Effector memory CD8-positive, alpha-beta T cell (primary cell): ENCODE data around the gene AFF3.

Experiments
- ATAC-seq: fragments of 150-1000 bp; cut with Tn5 transposase; replicated peaks from 2 replicates; pipeline ENCODE4 v1.10.0; 2021; ENCODE audit warnings: mild to moderate bottlenecking, moderate library complexity
- DNase-seq, 3 experiments: peaks; one replicate each; pipeline ENCODE4 v3.0.0; 2021
- H3K27ac Mint-ChIP-seq, 2 donors: one replicate each; pipeline ENCODE4 v1.8.0; 2022; ENCODE audit warnings: mild to moderate bottlenecking in 2 of 2, mixed read lengths in 2 of 2, moderate library complexity in 2 of 2
- H3K27me3 Mint-ChIP-seq, 2 donors: one replicate each; pipeline ENCODE4 v1.8.0; 2022; ENCODE audit warnings: mixed read lengths in 2 of 2
- H3K36me3 Mint-ChIP-seq: one replicate; pipeline ENCODE4 v1.8.0; 2022; ENCODE audit warnings: mild to moderate bottlenecking, moderate library complexity, mixed read lengths; ENCODE audit not compliant: insufficient read depth
- H3K4me1 Mint-ChIP-seq, 2 donors: one replicate each; pipeline ENCODE4 v1.8.0; 2022; ENCODE audit warnings: low read depth in 2 of 2, mixed read lengths in 2 of 2
- H3K4me3 Mint-ChIP-seq, 2 donors: one replicate each; pipeline ENCODE4 v1.8.0; 2022; ENCODE audit warnings: mild to moderate bottlenecking in 2 of 2, mixed read lengths in 2 of 2, moderate library complexity in 2 of 2
- H3K9me3 Mint-ChIP-seq, 2 donors: one replicate each; pipeline ENCODE4 v1.8.0; 2022; ENCODE audit warnings: mixed read lengths in 2 of 2

AFF3 gene

GRCh38 chr2:99726691-99727090, 415.7 kb downstream of the AFF3 start:
- no peaks in the 10 kb centered on the region for H3K4me1 Mint-ChIP-seq
- H3K27ac Mint-ChIP-seq: no peak overlapping the region
- H3K9me3 Mint-ChIP-seq: peaks cover 0 to 4% of the 10 kb centered on the region in 2 donors

GRCh38 chr2:99725820-99726219, 416.6 kb downstream of the AFF3 start:
- peaks cover 0 to 6% of the 10 kb centered on the region in 2 donors for H3K27me3 Mint-ChIP-seq
- no peaks in the 10 kb centered on the region for H3K4me1 Mint-ChIP-seq
- DNase-seq (no peak), ATAC-seq (no peak)
- no peak overlapping the region for H3K27ac Mint-ChIP-seq
- no peaks in the 10 kb centered on the region for H3K36me3 Mint-ChIP-seq
- H3K4me3 Mint-ChIP-seq: no peak overlapping the region
- H3K9me3 Mint-ChIP-seq: peaks cover 0 to 4% of the 10 kb centered on the region in 2 donors

More at GRCh38 chr2:99726691-99727090, 415.7 kb downstream of the AFF3 start:
- Mint-ChIP-seq H3K27me3 (peaks cover 0 to 4% of the 10 kb centered on the region in 2 donors), H3K4me3 (no peak overlapping the region), H3K36me3 (no peaks in the 10 kb centered on the region)
- DNase-seq (no peak), ATAC-seq (no peak)

GRCh38 chr2:99722476-99722875, 419.9 kb downstream of the AFF3 start:
- DNase-seq (no peak), ATAC-seq (no peak)
- Mint-ChIP-seq H3K4me3 (no peak overlapping the region), H3K9me3 (peaks cover 0 to 4% of the 10 kb centered on the region in 2 donors), H3K4me1 (no peaks in the 10 kb centered on the region), H3K36me3 (no peaks in the 10 kb centered on the region), H3K27ac (no peak overlapping the region), H3K27me3 (peaks cover 0 to 6% of the 10 kb centered on the region in 2 donors)

GRCh38 chr2:99719102-99719501, 423.3 kb downstream of the AFF3 start:
- no peak for DNase-seq
- Mint-ChIP-seq H3K27ac (no peak overlapping the region), H3K27me3 (peaks cover 0 to 6% of the 10 kb centered on the region in 2 donors), H3K4me1 (no peaks in the 10 kb centered on the region), H3K4me3 (no peak overlapping the region), H3K9me3 (peaks cover 0 to 4% of the 10 kb centered on the region in 2 donors), H3K36me3 (no peaks in the 10 kb centered on the region)
- ATAC-seq: no peak

GRCh38 chr2:99715956-99716355, 426.4 kb downstream of the AFF3 start:
- no peak overlapping the region for H3K27ac Mint-ChIP-seq
- no peaks in the 10 kb centered on the region for H3K4me1 Mint-ChIP-seq
- H3K27me3 Mint-ChIP-seq: peaks cover 0 to 6% of the 10 kb centered on the region in 2 donors
- ATAC-seq (no peak), DNase-seq (no peak)
- H3K9me3 Mint-ChIP-seq: no peaks in the 10 kb centered on the region
- H3K4me3 Mint-ChIP-seq: no peak overlapping the region
- no peaks in the 10 kb centered on the region for H3K36me3 Mint-ChIP-seq

GRCh38 chr2:99714349-99714748, 428.0 kb downstream of the AFF3 start:
- ATAC-seq: no peak
- Mint-ChIP-seq H3K27ac (no peak overlapping the region), H3K9me3 (no peaks in the 10 kb centered on the region), H3K27me3 (peaks cover 0 to 8% of the 10 kb centered on the region in 2 donors), H3K36me3 (no peaks in the 10 kb centered on the region), H3K4me1 (no peaks in the 10 kb centered on the region), H3K4me3 (no peak overlapping the region)
- DNase-seq: no peak

- no peaks in the 10 kb centered on the region for H3K9me3 Mint-ChIP-seq
- H3K36me3 Mint-ChIP-seq: no peaks in the 10 kb centered on the region
- ATAC-seq (no peak), DNase-seq (no peak)
- no peaks in the 10 kb centered on the region for H3K4me1 Mint-ChIP-seq
- H3K27me3 Mint-ChIP-seq: peaks cover 0 to 14% of the 10 kb centered on the region in 2 donors
- no peak overlapping the region for H3K27ac Mint-ChIP-seq
- no peak overlapping the region for H3K4me3 Mint-ChIP-seq
Measured at GRCh38 chr2:99711144-99711543, 431.2 kb downstream of the AFF3 start.

GRCh38 chr2:99710721-99711120, 431.7 kb downstream of the AFF3 start:
- no peaks in the 10 kb centered on the region for H3K36me3 Mint-ChIP-seq
- no peak overlapping the region for H3K27ac Mint-ChIP-seq
- no peak overlapping the region for H3K4me3 Mint-ChIP-seq
- no peak for ATAC-seq
- peaks cover 0 to 14% of the 10 kb centered on the region in 2 donors for H3K27me3 Mint-ChIP-seq
- no peaks in the 10 kb centered on the region for H3K4me1 Mint-ChIP-seq
- DNase-seq: no peak
- H3K9me3 Mint-ChIP-seq: no peaks in the 10 kb centered on the region

- no peaks in the 10 kb centered on the region for H3K9me3 Mint-ChIP-seq
- H3K4me3 Mint-ChIP-seq: no peak overlapping the region
- ATAC-seq (no peak), DNase-seq (no peak)
- peaks cover 1 to 16% of the 10 kb centered on the region in 2 donors for H3K27me3 Mint-ChIP-seq
- no peaks in the 10 kb centered on the region for H3K36me3 Mint-ChIP-seq
- no peak overlapping the region for H3K27ac Mint-ChIP-seq
- no peaks in the 10 kb centered on the region for H3K4me1 Mint-ChIP-seq
Measured at GRCh38 chr2:99709229-99709628, 433.2 kb downstream of the AFF3 start.

- Mint-ChIP-seq H3K9me3 (no peaks in the 10 kb centered on the region), H3K27ac (no peak overlapping the region)
- no peak for ATAC-seq
Measured at GRCh38 chr2:99708231-99708630, 434.2 kb downstream of the AFF3 start.

GRCh38 chr2:99707592-99707991, 434.8 kb downstream of the AFF3 start:
- no peak overlapping the region for H3K27ac Mint-ChIP-seq
- DNase-seq (no peak), ATAC-seq (no peak)
- H3K4me3 Mint-ChIP-seq: no peak overlapping the region
- no peaks in the 10 kb centered on the region for H3K4me1 Mint-ChIP-seq
- H3K9me3 Mint-ChIP-seq: no peaks in the 10 kb centered on the region
- peaks cover 11 to 28% of the 10 kb centered on the region in 2 donors for H3K27me3 Mint-ChIP-seq
- H3K36me3 Mint-ChIP-seq: peaks cover 3% of the 10 kb centered on the region

More at GRCh38 chr2:99708231-99708630, 434.2 kb downstream of the AFF3 start:
- Mint-ChIP-seq H3K36me3 (peaks cover 3% of the 10 kb centered on the region), H3K27me3 (peaks cover 10 to 26% of the 10 kb centered on the region in 2 donors), H3K4me1 (no peaks in the 10 kb centered on the region), H3K4me3 (no peak overlapping the region)
- no peak for DNase-seq

GRCh38 chr2:99706735-99707134, 435.7 kb downstream of the AFF3 start:
- Mint-ChIP-seq H3K27ac (no peak overlapping the region), H3K27me3 (peaks cover 11 to 28% of the 10 kb centered on the region in 2 donors), H3K36me3 (peaks cover 3% of the 10 kb centered on the region), H3K4me3 (no peak overlapping the region), H3K4me1 (no peaks in the 10 kb centered on the region), H3K9me3 (no peaks in the 10 kb centered on the region)
- ATAC-seq (no peak), DNase-seq (no peak)

- Mint-ChIP-seq H3K4me3 (no peak overlapping the region), H3K36me3 (peaks cover 3% of the 10 kb centered on the region), H3K4me1 (no peaks in the 10 kb centered on the region), H3K9me3 (no peaks in the 10 kb centered on the region), H3K27me3 (peaks cover 17 to 31% of the 10 kb centered on the region in 2 donors), H3K27ac (no peak overlapping the region)
- no peak for ATAC-seq
- DNase-seq: no peak
Measured at GRCh38 chr2:99701503-99701902, 440.9 kb downstream of the AFF3 start.

GRCh38 chr2:99700482-99701398, 441.6 kb downstream of the AFF3 start:
- Mint-ChIP-seq H3K9me3 (no peaks in the 10 kb centered on the region), H3K27me3 (peaks cover 17 to 31% of the 10 kb centered on the region in 2 donors), H3K4me1 (no peaks in the 10 kb centered on the region), H3K4me3 (no peak overlapping the region), H3K27ac (no peak overlapping the region), H3K36me3 (peaks cover 3% of the 10 kb centered on the region)
- ATAC-seq (no peak), DNase-seq (no peak)
